Measurements from ENCODE around the gene TRABD2B. TPM values are rescaled to one million over a fixed set of nuclear protein-coding genes. Genes with fewer than 3 reads are reported as not detected.

Gene TRABD2B
- total RNA-seq, 1 experiment from 2014 or later = 10.3 TPM

GRCh38 chr1:47870946-47871676, 126.1 kb downstream of the TRABD2B start (continued):
- TF ChIP-seq ZNF425 (CRISPR knock-in tag; conservative IDR thresholded peaks at IDR 0.05) = no peak
- no peak for TF ChIP-seq GABPB1 (CRISPR knock-in tag; IDR thresholded peaks at IDR 0.05)
- no peak for TF ChIP-seq FOXP1 (CRISPR knock-in tag; IDR thresholded peaks at IDR 0.05; ENCODE audit: borderline replicate concordance)

- no peak overlapping the region for H3K27ac Mint-ChIP-seq
- DNase-seq (ENCODE audit: low spot score) (no peak), ATAC-seq (no peak)
- TF ChIP-seq GABPB1 (CRISPR knock-in tag; IDR thresholded peaks at IDR 0.05) = no peak
- no peak for TF ChIP-seq HMGA2 (CRISPR knock-in tag; IDR thresholded peaks at IDR 0.05)
- no peak for TF ChIP-seq CREM (CRISPR knock-in tag; IDR thresholded peaks at IDR 0.05)
- no peak for TF ChIP-seq TP53 (CRISPR knock-in tag; IDR thresholded peaks at IDR 0.05)
- TF ChIP-seq ATF1 (CRISPR knock-in tag; IDR thresholded peaks at IDR 0.05) = no peak
- no peak for TF ChIP-seq STAT6 (CRISPR knock-in tag; conservative IDR thresholded peaks at IDR 0.05; ENCODE audit: low read depth)
- no peak for TF ChIP-seq PRRX2 (CRISPR knock-in tag; IDR thresholded peaks at IDR 0.05)
- no peak for TF ChIP-seq NFYB (CRISPR knock-in tag; conservative IDR thresholded peaks at IDR 0.05; ENCODE audit: low read depth)
- TF ChIP-seq ZNF317 (CRISPR knock-in tag; IDR thresholded peaks at IDR 0.05; ENCODE audit: borderline replicate concordance, low read depth) = no peak
- no peak for TF ChIP-seq NFATC4 (CRISPR knock-in tag; IDR thresholded peaks at IDR 0.05)
- TF ChIP-seq TEAD4 (CRISPR knock-in tag; IDR thresholded peaks at IDR 0.05) = no peak
- TF ChIP-seq ZSCAN18 (CRISPR knock-in tag; IDR thresholded peaks at IDR 0.05) = no peak
- no peak for TF ChIP-seq NR2C2 (CRISPR knock-in tag; IDR thresholded peaks at IDR 0.05)
- no peak for TF ChIP-seq ZNF423 (CRISPR knock-in tag; IDR thresholded peaks at IDR 0.05)
- no peak for TF ChIP-seq IRF2 (CRISPR knock-in tag; IDR thresholded peaks at IDR 0.05; ENCODE audit: borderline replicate concordance, low read depth)
- no peak overlapping the region for H3K4me3 Mint-ChIP-seq
- H3K36me3 Mint-ChIP-seq = peaks cover 9% of the 10 kb centered on the region
- peaks cover 4% of the 10 kb centered on the region for H3K4me1 Mint-ChIP-seq
- H3K9me3 Mint-ChIP-seq = peaks cover 13% of the 10 kb centered on the region
- ChIA-PET CTCF (no interaction called here), POLR2A (no interaction called here)
- no peaks in the 10 kb centered on the region; the same call in none of the 2 replicates for H3K27me3 Mint-ChIP-seq (ENCODE audit: low read depth)
Measured at GRCh38 chr1:47870480-47870879, 126.7 kb downstream of the TRABD2B start.

- CTCF ChIA-PET = no interaction called here
- no peak overlapping the region for H3K27ac Mint-ChIP-seq
- no peak for ATAC-seq
Measured at GRCh38 chr1:47868348-47868676, 128.9 kb downstream of the TRABD2B start.

More at GRCh38 chr1:47868348-47868676, 128.9 kb downstream of the TRABD2B start:
- peaks cover 9% of the 10 kb centered on the region for H3K36me3 Mint-ChIP-seq
- POLR2A ChIA-PET = no interaction called here
- no peak for TF ChIP-seq CREB1 (CRISPR knock-in tag; IDR thresholded peaks at IDR 0.05)
- TF ChIP-seq MLX (CRISPR knock-in tag; IDR thresholded peaks at IDR 0.05) = no peak
- no peak for TF ChIP-seq STAT6 (CRISPR knock-in tag; conservative IDR thresholded peaks at IDR 0.05; ENCODE audit: low read depth)
- TF ChIP-seq ZNF423 (CRISPR knock-in tag; IDR thresholded peaks at IDR 0.05) = no peak
- DNase-seq (ENCODE audit: low spot score) = no peak
- no peaks in the 10 kb centered on the region; the same call in none of the 2 replicates for H3K27me3 Mint-ChIP-seq (ENCODE audit: low read depth)
- peaks cover 4% of the 10 kb centered on the region for H3K4me1 Mint-ChIP-seq
- no peak overlapping the region for H3K4me3 Mint-ChIP-seq
- peaks cover 13% of the 10 kb centered on the region for H3K9me3 Mint-ChIP-seq

Measured in WTC11 (cell line).